SH-SY5Y (cell line): Measurements from ENCODE around the gene PDZRN4.

Source experiments
- GATA2 ChIP-seq: IDR thresholded peaks from 2 replicates; pipeline ENCODE4 v1.6.1; 2011; ENCODE audit warnings: mild to moderate bottlenecking, low read depth, low read length
- GATA3 ChIP-seq: IDR thresholded peaks from 2 replicates; pipeline ENCODE4 v1.6.1; 2011; ENCODE audit warnings: low read depth, mild to moderate bottlenecking, low read length, moderate library complexity

DNA sequence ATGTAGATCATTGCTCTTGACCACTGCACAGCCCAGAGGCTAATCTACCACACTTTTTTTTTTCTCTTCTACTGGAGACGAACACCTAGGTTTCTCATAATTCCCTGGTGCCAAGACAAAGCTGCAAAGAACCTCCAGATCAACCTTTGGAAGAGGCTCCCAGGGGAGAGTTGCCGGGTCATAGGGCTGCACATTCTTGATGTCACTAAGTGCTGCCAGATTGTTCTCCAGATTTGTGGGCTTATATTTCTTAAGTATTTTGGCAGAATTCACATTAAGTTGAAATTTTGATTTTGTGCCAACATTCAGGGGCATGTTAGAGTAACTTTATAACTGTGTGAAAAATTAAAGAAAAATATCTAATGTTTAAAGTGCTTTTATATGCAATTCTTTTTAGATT is 13.5 kb upstream of the PDZRN4 start:
- TF ChIP-seq GATA2 (no peak), GATA3 (no peak)
